Left ventricle myocardium inferior (tissue), 1 donor: ENCODE data around the gene PLXNB1. TPM values are rescaled to one million over a fixed set of nuclear protein-coding genes. Genes with fewer than 3 reads are reported as not detected.

Experiments
- DNase-seq: peaks from one replicate; pipeline ENCODE4 v3.0.0-alpha.2; 2020
- H3K27ac ChIP-seq: fragments of 200-600 bp; replicated peaks from 2 replicates; pipeline ENCODE4 v1.8.0; 2021
- H3K27me3 ChIP-seq: fragments of 200-600 bp; 2 replicates; pipeline ENCODE4 v1.8.0; 2021; ENCODE audit warnings: low read depth
- H3K36me3 ChIP-seq: fragments of 200-600 bp; 2 replicates; pipeline ENCODE4 v1.8.0; 2021
- H3K4me1 ChIP-seq: fragments of 200-600 bp; 2 replicates; pipeline ENCODE4 v1.8.0; 2021
- H3K4me3 ChIP-seq: fragments of 200-600 bp; 2 replicates; pipeline ENCODE4 v1.8.0; 2021; ENCODE audit warnings: mild to moderate bottlenecking, moderate library complexity
- H3K9me3 ChIP-seq: fragments of 200-600 bp; replicated peaks from 2 replicates; pipeline ENCODE4 v1.8.0; 2021
- CTCF ChIP-seq: fragments of 200-600 bp; IDR thresholded peaks from 2 replicates; pipeline ENCODE4 v1.8.0; 2021; ENCODE audit warnings: antibody characterized with exemption, mild to moderate bottlenecking, borderline replicate concordance
- intact Hi-C: fragments of 100-400 bp; cut with micrococcal nuclease; formaldehyde crosslinking; loops from one replicate; pipeline ENCODE4 v1.11.0; 2022
- total RNA-seq: library from RNA; stranded (reverse); fragmentation: NEBNext Ultra II Directional; extraction: Animal tissue kit (Norgen Biotek cat#: 25700); gene quantifications from one replicate; pipeline ENCODE4 v1.2.1, GENCODE V29; 2021
- donor health status: DM: no; HTN: yes; CAD: no; lungs with severe emphysema.

Gene PLXNB1
- total RNA-seq, 1 donor from 2014 or later: 42.6 TPM

GRCh38 chr3:48370333-48370713 is 59.6 kb downstream of the PLXNB1 start:
- H3K27me3 ChIP-seq: no peaks in the 10 kb centered on the region
- intact Hi-C loops: no loop called here
- no peaks in the 10 kb centered on the region for H3K9me3 ChIP-seq
- no peaks in the 10 kb centered on the region for H3K4me1 ChIP-seq
- H3K27ac ChIP-seq: no peak overlapping the region
- no peak for TF ChIP-seq CTCF
- no peaks in the 10 kb centered on the region for H3K36me3 ChIP-seq
- DNase-seq: no peak
- no peak overlapping the region for H3K4me3 ChIP-seq

- H3K4me1 ChIP-seq: no peaks in the 10 kb centered on the region
- no peak for DNase-seq
- no peaks in the 10 kb centered on the region for H3K36me3 ChIP-seq
- H3K4me3 ChIP-seq: no peak overlapping the region
- intact Hi-C loops: no loop called here
- no peak overlapping the region for H3K27ac ChIP-seq
- no peaks in the 10 kb centered on the region for H3K27me3 ChIP-seq
- no peaks in the 10 kb centered on the region for H3K9me3 ChIP-seq
- TF ChIP-seq CTCF: no peak
Measured at GRCh38 chr3:48369693-48370332, 60.1 kb downstream of the PLXNB1 start.

- no peaks in the 10 kb centered on the region for H3K36me3 ChIP-seq
- H3K4me3 ChIP-seq: no peak overlapping the region
- no peak overlapping the region for H3K27ac ChIP-seq
- H3K9me3 ChIP-seq: peaks cover 7% of the 10 kb centered on the region
- no peaks in the 10 kb centered on the region for H3K27me3 ChIP-seq
- H3K4me1 ChIP-seq: no peaks in the 10 kb centered on the region
- intact Hi-C loops: no loop called here
- DNase-seq: no peak
- no peak for TF ChIP-seq CTCF
Measured at GRCh38 chr3:48367201-48367600, 62.7 kb downstream of the PLXNB1 start.

DNA sequence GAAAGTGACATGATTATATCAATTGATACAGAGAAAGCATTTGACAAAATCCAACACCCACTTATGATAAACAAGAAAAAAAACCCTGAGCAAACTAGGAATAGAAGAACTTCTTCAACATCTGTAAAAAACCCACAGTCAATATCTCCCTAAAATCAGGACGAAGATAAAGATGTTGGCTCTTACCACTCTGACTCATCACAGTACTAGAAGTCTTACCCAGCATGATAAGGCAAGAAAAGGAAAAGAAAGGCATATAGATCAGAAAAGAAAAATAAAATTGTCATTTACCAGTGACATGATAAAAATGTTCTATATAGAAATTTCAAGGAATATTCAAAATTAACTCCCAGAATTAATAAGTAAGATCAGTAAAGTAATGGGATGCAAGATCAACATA is 65.0 kb downstream of the PLXNB1 start:
- intact Hi-C loops: no loop called here
- Histone ChIP-seq H3K27ac (no peak overlapping the region), H3K36me3 (no peaks in the 10 kb centered on the region), H3K27me3 (no peaks in the 10 kb centered on the region), H3K9me3 (peaks cover 25% of the 10 kb centered on the region), H3K4me3 (no peak overlapping the region), H3K4me1 (no peaks in the 10 kb centered on the region)
- DNase-seq: no peak
- no peak for TF ChIP-seq CTCF

GRCh38 chr3:48361928-48362327 is 68.0 kb downstream of the PLXNB1 start:
- Histone ChIP-seq H3K36me3 (no peaks in the 10 kb centered on the region), H3K9me3 (peaks cover 25% of the 10 kb centered on the region), H3K27ac (no peak overlapping the region), H3K4me1 (no peaks in the 10 kb centered on the region), H3K4me3 (no peak overlapping the region), H3K27me3 (peaks cover 20% of the 10 kb centered on the region)
- DNase-seq: no peak
- intact Hi-C loops: no loop called here
- no peak for TF ChIP-seq CTCF
